Ishikawa (cell line): ENCODE measurements around the gene PDE1A.

Experiments used
- CEBPB ChIP-seq: IDR thresholded peaks from 2 replicates; pipeline ENCODE4 v1.6.1; 2012
- CREB1 ChIP-seq: IDR thresholded peaks from 2 replicates; pipeline ENCODE4 v1.6.1; 2012; ENCODE audit warnings: low read depth
- EGR1 ChIP-seq: IDR thresholded peaks from 2 replicates; pipeline ENCODE4 v1.6.1; 2012
- EP300 ChIP-seq: IDR thresholded peaks from 2 replicates; pipeline ENCODE4 v1.6.1; 2012; ENCODE audit warnings: borderline replicate concordance
- FOXM1 ChIP-seq: IDR thresholded peaks from 2 replicates; pipeline ENCODE4 v1.6.1; 2012; ENCODE audit warnings: low read depth, borderline replicate concordance
- MAX ChIP-seq: IDR thresholded peaks from 2 replicates; pipeline ENCODE4 v1.6.1; 2012
- NFIC ChIP-seq: IDR thresholded peaks from 2 replicates; pipeline ENCODE4 v1.6.1; 2012
- RAD21 ChIP-seq: IDR thresholded peaks from 2 replicates; pipeline ENCODE4 v1.6.1; 2012; ENCODE audit warnings: low read depth
- REST ChIP-seq: IDR thresholded peaks from 2 replicates; pipeline ENCODE4 v1.6.1; 2012; ENCODE audit warnings: low read depth, mild to moderate bottlenecking
- TAF1 ChIP-seq: IDR thresholded peaks from 2 replicates; pipeline ENCODE4 v1.6.1; 2012; ENCODE audit warnings: low read depth, mild to moderate bottlenecking
- TCF12 ChIP-seq: IDR thresholded peaks from 2 replicates; pipeline ENCODE4 v1.6.1; 2012; ENCODE audit warnings: low read depth
- TEAD4 ChIP-seq: IDR thresholded peaks from 2 replicates; pipeline ENCODE4 v1.6.1; 2012
- USF1 ChIP-seq: IDR thresholded peaks from 2 replicates; pipeline ENCODE4 v1.6.1; 2012
- YY1 ChIP-seq: IDR thresholded peaks from 2 replicates; pipeline ENCODE4 v1.6.1; 2012; ENCODE audit warnings: low read depth
- ZBTB7A ChIP-seq: IDR thresholded peaks from 2 replicates; pipeline ENCODE4 v1.6.1; 2012; ENCODE audit warnings: low read depth

Gene PDE1A

GRCh38 chr2:182428476-182428875 is 1.6 kb upstream of the PDE1A start:
- TF ChIP-seq FOXM1 (no peak), TEAD4 (no peak), EGR1 (no peak), TCF12 (no peak), USF1 (no peak), ZBTB7A (no peak), YY1 (no peak), RAD21 (no peak), TAF1 (no peak), REST (no peak), CREB1 (no peak), CEBPB (no peak)

GRCh38 chr2:182426082-182426917 is 536 bp downstream of the PDE1A start:
- no peak for TF ChIP-seq FOXM1
- no peak for TF ChIP-seq TCF12
- TF ChIP-seq ZBTB7A: no peak
- no peak for TF ChIP-seq MAX
- TF ChIP-seq EGR1: no peak
- TF ChIP-seq CREB1: no peak
- no peak for TF ChIP-seq NFIC
- no peak for TF ChIP-seq TAF1
- no peak for TF ChIP-seq REST
- TF ChIP-seq EP300: no peak
- no peak for TF ChIP-seq USF1
- TF ChIP-seq YY1: no peak
- TF ChIP-seq TEAD4: no peak
- TF ChIP-seq CEBPB: no peak
- TF ChIP-seq RAD21: no peak

GRCh38 chr2:182422864-182423263 is 4.0 kb downstream of the PDE1A start:
- no peak for TF ChIP-seq USF1
- no peak for TF ChIP-seq TAF1
- no peak for TF ChIP-seq TCF12
- TF ChIP-seq ZBTB7A: no peak
- TF ChIP-seq YY1: no peak
- no peak for TF ChIP-seq EP300
- no peak for TF ChIP-seq REST
- no peak for TF ChIP-seq RAD21
- no peak for TF ChIP-seq EGR1
- TF ChIP-seq CEBPB: no peak
- TF ChIP-seq FOXM1: no peak
- no peak for TF ChIP-seq NFIC
- TF ChIP-seq MAX: no peak
- no peak for TF ChIP-seq CREB1
- TF ChIP-seq TEAD4: no peak

GRCh38 chr2:182420669-182421068 is 6.2 kb downstream of the PDE1A start:
- TF ChIP-seq YY1: no peak
- TF ChIP-seq NFIC: no peak
- TF ChIP-seq TAF1: no peak
- TF ChIP-seq USF1: no peak
- TF ChIP-seq CEBPB: no peak
- no peak for TF ChIP-seq TCF12
- no peak for TF ChIP-seq MAX
- no peak for TF ChIP-seq EGR1
- no peak for TF ChIP-seq FOXM1
- no peak for TF ChIP-seq CREB1
- TF ChIP-seq TEAD4: no peak
- no peak for TF ChIP-seq ZBTB7A
- no peak for TF ChIP-seq RAD21
- TF ChIP-seq EP300: no peak
- no peak for TF ChIP-seq REST
